GM12891 (cell line): Measurements from ENCODE around the gene PARS2.

Experiments used
- PAX5 ChIP-seq: IDR thresholded peaks from 2 replicates; pipeline ENCODE4 v1.6.1; 2011; ENCODE audit warnings: low read length, moderate library complexity, mild to moderate bottlenecking; ENCODE audit not compliant: insufficient read depth, severe bottlenecking
- POLR2A ChIP-seq: IDR thresholded peaks from 2 replicates; pipeline ENCODE4 v1.6.1; 2011; ENCODE audit warnings: low read depth, low read length, control low read depth
- POLR2AphosphoS5 ChIP-seq: IDR thresholded peaks from 2 replicates; pipeline ENCODE4 v1.6.1; 2011; ENCODE audit warnings: low read depth, low read length, control low read depth
- POU2F2 ChIP-seq: IDR thresholded peaks from 2 replicates; pipeline ENCODE4 v1.6.1; 2011; ENCODE audit warnings: low read depth, mild to moderate bottlenecking, control low read depth, low read length, moderate library complexity
- SPI1 ChIP-seq: IDR thresholded peaks from 2 replicates; pipeline ENCODE4 v1.6.1; 2011; ENCODE audit warnings: low read depth, low read length, control low read depth
- TAF1 ChIP-seq: IDR thresholded peaks from 2 replicates; pipeline ENCODE4 v1.6.1; 2011; ENCODE audit warnings: low read depth, low read length, control low read depth

DNA sequence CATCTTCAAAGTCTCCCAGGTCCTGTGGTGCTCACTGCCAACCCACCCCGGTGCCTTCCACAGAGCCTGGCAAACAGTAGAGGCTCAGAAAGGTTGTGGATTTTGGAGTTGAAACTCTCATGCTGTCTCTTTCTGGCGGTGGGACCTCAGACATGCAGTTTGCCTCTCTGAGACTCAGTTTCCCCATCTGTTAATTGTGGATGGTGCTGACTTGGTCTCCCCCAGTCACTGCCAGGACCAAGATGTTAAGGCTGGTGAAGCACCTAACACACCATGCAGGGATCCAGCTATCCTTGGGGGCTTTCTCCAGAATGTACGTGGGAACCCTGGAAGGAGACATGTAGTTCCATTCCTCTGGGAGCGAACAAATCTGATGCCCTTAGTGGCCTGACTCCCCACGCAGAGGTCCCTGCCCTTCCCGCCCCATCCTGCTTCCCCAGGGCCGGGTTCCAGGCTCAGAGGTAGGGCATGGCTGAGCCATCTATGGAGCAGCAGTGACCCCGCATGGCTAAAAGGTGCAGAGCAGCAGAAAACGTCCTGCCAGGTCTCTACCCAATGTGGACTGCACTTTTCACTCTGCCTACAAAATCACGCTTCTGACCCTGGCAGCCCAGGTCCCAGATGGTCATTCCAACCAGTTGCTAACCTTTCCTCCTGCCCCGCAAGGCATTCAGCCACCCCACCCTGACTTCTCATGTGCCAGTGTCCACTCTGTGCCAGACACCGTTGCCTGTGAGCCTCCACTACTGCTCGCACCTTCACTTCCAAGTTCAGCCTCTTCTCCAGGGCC lies 46.0 kb upstream of the PARS2 start:
- TF ChIP-seq POLR2A, result no peak
- no peak for TF ChIP-seq POU2F2
- no peak for TF ChIP-seq POLR2AphosphoS5
- TF ChIP-seq PAX5, result no peak
- TF ChIP-seq TAF1, result no peak
- TF ChIP-seq SPI1, result no peak
